GM19468 (cell line): ENCODE data around the gene UXT.
"Not testable (repeated sequence)": the region's sequence is repeated elsewhere in the genome, so short reads cannot be mapped to it uniquely, and the experiment has no call there.

Experiments used
- ATAC-seq: cut with Tn5 transposase; IDR thresholded peaks from one replicate; pipeline ENCODE4 v1.9.1; 2021; ENCODE audit warnings: mild to moderate bottlenecking, moderate library complexity, moderate number of reproducible peaks; ENCODE audit not compliant: unreplicated experiment; ENCODE audit errors: extremely low read depth

The UXT gene

DNA sequence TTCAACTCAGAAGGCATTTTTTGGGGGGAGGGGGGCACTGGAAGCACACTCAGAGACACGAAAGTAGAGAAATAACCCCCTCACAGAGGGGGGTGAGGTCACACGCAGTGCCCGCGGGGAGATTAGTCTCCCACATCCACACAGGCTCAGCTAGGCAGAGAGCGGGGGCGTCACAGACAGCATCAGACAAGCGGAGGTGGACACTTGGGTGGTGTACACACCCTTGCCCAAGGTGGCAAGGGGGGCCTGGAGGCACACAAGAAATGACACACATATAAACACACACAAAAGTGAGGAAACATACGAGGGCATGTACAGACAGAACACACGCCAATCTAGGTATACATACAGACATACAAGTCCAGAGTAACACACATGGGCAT lies 38.7 kb downstream of the UXT start:
- no peak for ATAC-seq

DNA sequence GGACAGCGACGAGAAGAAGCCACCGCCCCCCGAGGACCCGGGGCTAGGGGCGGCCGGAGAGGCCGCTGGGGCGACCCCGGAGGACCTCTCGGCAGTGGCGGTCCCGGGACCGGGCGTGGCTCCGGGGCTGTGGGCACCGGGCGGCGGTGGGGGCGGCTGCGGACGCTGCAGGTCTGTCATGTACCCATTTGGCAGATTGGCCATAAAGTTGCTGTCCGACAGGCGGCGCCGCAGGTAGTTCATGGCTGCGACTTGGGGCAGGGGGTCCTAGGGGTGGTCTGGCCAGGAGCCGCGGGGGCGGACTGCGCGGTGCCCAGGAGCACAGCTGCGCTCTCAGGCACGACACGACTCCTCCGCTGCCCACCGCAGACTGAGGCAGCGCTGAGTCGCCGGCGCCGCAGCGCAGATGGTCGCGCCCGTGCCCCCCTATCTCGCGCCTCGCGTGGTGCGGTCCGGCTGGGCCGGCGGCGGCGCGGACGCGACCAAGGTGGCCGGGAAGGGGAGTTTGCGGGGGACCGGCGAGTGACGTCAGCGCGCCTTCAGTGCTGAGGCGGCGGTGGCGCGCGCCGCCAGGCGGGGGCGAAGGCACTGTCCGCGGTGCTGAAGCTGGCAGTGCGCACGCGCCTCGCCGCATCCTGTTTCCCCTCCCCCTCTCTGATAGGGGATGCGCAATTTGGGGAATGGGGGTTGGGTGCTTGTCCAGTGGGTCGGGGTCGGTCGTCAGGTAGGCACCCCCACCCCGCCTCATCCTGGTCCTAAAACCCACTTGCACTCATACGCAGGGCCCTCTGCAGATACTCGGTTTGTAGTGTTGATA lies 39.3 kb downstream of the UXT start, which contains the start of gene SYN1:
Gene SYN1 (minus strand): TSS at position 372 of the 817 bp plus-strand sequence. CDS start 129 bp downstream, at position 243.
- ATAC-seq = peak; percentile 62

DNA sequence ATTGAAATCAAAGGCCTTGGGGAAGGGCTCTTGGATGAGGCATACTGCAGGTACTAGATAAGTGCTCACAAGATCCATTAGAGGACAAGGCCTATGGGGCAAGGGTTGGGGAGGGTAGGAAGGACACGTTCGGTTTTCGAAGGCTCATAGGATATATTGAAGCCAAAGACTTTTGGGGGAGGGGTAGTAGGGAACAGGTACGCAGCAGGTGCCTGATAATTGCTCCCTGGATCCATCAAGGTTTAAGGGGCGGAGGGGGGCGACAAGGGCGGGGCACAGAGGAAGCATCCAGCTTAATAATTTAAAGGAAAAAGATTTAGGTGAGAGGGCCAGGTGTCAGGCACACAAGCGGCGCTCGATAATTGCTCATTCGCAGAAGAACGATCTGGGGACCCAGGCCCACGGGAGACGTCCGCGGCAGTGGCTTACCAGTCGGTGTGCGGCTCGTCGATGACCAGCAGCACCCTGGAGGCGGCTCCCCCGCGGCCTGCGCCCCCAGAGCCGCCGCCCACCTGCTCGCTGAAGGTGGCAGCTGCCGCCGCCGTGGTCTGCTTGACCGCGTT lies 40.0 kb downstream of the UXT start:
- ATAC-seq = no peak

DNA sequence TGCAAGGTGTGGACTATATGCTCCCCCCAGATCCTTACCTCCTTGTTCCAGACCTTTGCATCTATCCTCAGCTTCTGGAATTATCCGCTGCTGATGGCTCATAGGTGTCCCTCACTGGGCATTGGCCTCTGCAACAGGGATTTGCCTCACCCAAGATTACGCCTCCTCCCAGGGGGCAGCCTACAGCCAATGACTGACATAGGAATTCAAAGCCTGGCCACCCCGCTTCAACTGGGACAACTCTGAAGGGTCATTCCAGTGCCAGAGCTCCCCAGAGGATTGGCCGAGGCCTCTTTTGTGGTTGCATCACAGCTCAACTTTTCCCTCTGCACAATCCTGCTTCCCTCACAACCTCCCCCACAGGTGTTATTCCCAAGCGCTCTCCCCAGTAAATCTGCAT lies 44.4 kb downstream of the UXT start:
- ATAC-seq = no peak

DNA sequence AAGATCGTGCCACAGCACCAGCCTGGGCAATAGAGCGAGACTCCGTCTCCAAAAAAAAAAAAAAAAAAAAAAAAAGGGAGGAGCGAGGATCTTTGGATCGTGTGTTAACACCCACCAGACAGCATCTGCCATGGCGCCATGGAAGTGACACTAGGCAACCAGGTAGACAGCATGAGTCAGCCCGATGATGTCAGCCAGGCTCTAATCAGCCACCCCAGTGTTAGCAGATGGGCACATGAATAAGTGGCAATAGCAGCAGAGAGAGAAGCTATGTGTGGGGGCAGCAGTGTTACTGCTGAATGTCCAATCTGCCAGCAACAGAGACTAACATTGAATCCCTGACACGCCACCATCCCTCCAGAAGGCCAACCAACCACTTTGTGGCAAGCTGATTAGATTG lies 45.9 kb downstream of the UXT start:
- ATAC-seq = no peak

DNA sequence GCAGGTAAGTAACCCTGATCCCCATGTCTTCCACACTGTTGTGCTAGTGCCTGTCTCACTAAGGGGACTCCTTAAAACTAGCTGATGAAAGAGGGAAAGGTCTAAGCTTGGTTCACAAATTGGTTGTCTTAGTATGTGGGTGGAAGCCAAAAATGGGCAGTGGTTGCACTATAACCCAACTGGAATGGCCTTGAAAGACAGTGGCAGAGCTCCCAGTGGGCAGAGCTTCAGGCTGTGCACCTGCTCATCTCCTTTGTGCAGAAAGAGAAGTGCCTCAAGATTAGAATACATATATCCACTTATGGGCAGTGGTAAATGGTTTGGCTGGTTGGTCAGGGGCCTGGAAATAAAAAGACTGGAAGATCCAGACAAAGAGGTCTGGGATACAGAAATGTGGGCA lies 46.6 kb downstream of the UXT start:
- no peak for ATAC-seq

DNA sequence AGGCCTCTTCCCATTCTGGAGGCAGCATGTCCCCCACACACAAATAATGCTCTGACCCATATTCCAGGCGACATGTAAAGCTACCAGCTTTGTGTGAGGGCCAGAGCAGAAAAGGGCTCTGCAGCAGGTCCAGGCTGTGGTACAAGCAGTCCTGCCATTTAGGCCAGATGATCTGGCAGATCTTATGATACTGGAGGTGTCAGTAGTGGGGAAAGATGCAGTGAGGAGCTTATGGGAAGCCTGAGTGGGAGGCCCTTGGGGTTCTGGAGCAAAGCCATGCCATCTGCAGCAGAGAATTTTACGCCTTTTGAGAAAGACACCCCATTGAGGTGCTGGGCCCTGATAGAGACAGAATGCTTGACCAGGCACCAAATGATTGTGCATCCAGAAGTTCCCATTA lies 47.1 kb downstream of the UXT start:
- no peak for ATAC-seq

DNA sequence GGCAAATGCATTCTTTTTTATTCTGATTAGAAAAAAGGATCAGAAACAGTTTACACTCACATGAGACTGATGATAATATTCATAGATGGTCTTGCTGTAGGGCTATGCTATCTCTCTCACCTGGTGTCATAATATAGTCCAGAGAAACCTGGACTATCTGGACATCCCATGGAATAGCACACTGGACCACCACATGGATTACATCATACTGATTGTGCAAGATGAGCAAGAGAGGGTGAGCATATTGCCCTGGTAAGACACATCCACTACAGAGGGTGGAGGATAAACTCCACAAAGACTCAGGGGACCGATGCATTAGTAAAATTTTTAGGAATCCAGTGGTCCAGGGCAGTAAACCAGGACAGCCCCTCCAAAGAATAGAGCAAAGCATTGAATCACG lies 47.5 kb downstream of the UXT start:
- no peak for ATAC-seq

DNA sequence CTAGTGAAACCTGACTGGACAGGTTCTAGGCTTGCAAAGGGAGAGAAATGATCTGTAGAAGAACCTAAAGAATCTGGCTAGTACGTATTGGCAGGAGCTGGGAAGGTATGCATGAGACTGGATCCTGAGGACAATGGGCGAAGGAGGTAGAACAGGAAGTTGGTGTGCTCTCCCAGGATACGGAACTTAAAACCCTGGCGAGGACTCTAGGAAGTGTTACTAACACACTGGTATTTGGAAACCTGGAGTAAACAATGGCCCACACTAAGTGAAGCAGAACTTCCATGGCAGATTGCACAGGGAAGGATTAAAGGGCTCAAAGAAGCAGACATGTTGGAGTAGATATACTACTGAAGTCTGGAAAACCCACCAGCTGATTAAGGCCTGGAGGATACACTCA lies 48.5 kb downstream of the UXT start:
- no peak for ATAC-seq

DNA sequence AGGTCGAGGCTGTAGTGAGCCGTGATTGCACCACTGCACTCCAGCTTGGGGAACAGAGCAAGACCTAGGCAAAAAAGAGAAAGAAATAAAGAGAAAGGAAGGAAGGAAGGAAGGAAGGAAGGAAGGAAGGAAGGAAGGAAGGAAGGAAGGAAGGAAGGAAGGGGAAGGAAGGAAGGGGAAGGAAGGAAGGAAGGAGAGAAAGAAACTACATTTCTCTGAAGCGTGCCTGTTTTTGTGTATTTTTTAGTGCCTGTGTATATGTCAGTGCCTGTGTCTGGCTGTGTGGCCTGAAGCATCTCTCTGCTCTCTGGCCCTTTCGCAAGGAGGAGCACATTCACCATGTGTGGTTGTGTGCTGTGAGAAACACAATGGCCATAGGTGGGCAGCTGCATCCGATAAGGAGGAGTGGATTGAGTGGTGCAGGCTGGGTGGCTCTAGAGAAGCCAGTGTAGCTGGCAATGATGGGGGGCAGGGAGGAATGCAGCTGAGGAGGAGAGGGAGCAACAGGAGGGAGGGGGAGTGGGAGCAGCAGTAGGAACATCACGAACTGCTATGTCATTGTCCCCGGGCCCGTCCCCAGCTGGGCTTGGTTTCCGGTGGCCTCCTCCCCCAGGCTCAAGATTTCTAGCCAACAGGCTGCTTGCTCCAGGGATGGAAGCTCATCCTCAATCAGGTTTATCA lies 50.7 kb downstream of the UXT start:
- no peak for ATAC-seq

DNA sequence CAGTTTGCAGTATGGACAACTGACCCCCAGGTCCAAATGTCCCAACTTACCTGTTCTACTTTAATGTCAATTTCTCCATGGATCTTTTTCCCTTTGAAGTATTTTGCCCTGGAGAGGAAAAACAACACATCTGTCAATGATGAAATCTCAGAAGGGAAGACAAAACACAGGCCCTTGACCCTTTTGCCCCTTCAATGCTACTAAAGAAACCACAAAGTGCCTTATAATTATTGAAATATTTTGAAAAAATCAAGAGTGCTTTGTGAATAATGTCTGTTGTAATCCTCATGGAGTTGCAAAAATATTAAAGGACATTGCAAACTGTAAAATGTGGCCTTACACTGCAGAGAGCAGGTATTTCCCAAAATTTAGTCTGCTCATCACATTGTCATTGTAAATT lies 51.9 kb downstream of the UXT start:
- ATAC-seq = no peak

DNA sequence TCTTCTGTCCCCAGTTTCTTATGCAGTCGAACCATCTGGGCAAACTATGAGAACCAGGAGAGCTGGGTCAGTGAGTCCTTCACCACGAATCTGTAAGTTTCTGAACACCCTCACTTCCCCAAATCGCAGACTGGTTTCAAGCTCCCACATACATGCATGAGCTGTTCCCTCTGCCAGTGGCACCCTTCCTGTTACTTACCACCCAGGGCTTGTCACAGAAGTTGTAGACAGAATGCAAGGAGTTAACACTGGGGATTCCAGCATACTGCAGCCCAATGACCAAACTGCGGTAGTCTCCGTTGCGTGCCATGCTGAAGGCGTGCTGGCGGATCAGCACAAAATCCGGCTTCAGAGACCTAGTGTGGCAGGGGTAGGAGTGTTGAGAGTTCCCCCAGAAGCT lies 54.0 kb downstream of the UXT start:
- ATAC-seq = no peak

DNA sequence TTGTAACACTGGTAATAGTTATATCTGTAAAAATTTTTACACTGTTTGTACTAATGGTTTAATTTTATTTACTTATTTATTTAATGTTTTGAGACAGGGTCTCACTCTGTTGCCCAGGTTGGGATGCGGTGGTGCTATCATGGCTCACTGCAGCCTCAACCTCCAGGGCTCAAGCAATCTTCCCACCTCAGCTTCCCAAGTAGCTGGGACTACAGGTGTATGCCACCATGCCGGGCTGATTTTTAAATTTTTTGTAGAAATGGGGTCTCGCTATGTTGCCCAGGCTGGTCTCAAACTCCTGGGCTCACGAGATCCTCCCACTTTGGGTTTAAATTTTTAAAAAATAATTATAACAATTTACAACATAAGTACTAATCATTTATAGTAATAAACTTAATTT lies 55.9 kb downstream of the UXT start:
- ATAC-seq = not testable (repeated sequence)
